Parathyroid adenoma (tissue), 2 donors: ENCODE measurements around the gene PROB1.
"Not testable (repeated sequence)": the region's sequence is repeated elsewhere in the genome, so short reads cannot be mapped to it uniquely, and the experiment has no call there.

Experiments
- H2AFZ ChIP-seq: fragments of 300-600 bp; sonication (generic); one replicate; pipeline ENCODE4 v1.7.0; 2017; ENCODE audit warnings: antibody characterized with exemption, mild to moderate bottlenecking
- H3K27ac ChIP-seq: fragments of 300-600 bp; sonication (generic); one replicate; pipeline ENCODE4 v1.7.0; 2017
- H3K27me3 ChIP-seq: fragments of 300-600 bp; sonication (generic); one replicate; pipeline ENCODE4 v1.7.0; 2017; ENCODE audit warnings: low read length; ENCODE audit not compliant: control insufficient read depth, insufficient read depth
- H3K36me3 ChIP-seq: fragments of 300-600 bp; sonication (generic); one replicate; pipeline ENCODE4 v1.7.0; 2017; ENCODE audit warnings: low read length; ENCODE audit not compliant: control insufficient read depth, insufficient read depth
- H3K4me1 ChIP-seq: fragments of 300-600 bp; sonication (generic); one replicate; pipeline ENCODE4 v1.7.0; 2017; ENCODE audit warnings: control low read depth
- H3K4me2 ChIP-seq: fragments of 300-600 bp; sonication (generic); one replicate; pipeline ENCODE4 v1.7.0; 2017; ENCODE audit warnings: low read length
- H3K4me3 ChIP-seq: fragments of 300-600 bp; sonication (generic); one replicate; pipeline ENCODE4 v1.7.0; 2017; ENCODE audit warnings: low read depth, low read length
- H3K79me2 ChIP-seq: fragments of 300-600 bp; sonication (generic); one replicate; pipeline ENCODE4 v1.7.0; 2017; ENCODE audit warnings: control low read depth
- H3K9ac ChIP-seq: fragments of 300-600 bp; sonication (generic); one replicate; pipeline ENCODE4 v1.7.0; 2017; ENCODE audit warnings: mild to moderate bottlenecking
- H3K9me3 ChIP-seq: fragments of 300-600 bp; sonication (generic); one replicate; pipeline ENCODE4 v1.7.0; 2017; ENCODE audit warnings: low read length; ENCODE audit not compliant: control insufficient read depth
- TF ChIP-seq, protein P1 (sequence below): fragments of 300-600 bp; sonication (generic); IDR thresholded peaks from one replicate; pipeline ENCODE4 v1.7.0; 2017; ENCODE audit warnings: antibody characterized with exemption, mild to moderate bottlenecking
- donor health status: primary hyperparathyroidism.

PROB1 gene

DNA sequence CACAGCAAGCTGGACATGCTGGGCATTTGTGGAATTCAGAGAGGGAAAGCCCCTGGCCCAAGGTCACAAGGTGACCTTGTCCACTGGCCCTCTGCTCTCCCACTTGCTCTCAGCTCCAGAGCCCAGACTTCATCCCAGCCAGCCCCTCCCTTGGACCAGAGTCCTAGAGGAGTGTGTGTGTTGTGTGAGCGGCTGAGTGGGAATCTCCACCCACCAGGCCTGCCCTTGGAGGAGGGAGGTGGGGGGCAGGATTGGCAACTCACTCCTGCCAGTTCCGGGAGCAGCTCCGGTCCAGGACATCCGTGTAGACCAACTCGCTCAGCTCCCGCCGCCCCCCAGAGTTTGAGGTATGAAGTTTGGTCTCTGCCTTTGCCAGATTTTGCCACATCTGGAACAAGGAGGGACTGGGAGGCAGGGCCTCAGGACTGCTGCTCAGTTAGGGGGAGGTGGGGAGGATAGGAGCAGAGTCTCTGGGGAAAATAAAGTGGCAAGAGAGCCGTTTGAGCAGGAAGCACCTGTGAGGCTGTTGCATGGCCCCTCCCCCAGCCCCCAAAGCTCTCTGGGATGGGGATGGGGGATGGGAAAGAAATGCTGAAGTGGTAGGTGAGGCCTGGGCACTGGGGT is 6.6 kb downstream of the PROB1 start:
- H3K9me3 ChIP-seq = no peaks in the 10 kb centered on the region
- H3K79me2 ChIP-seq = no peaks in the 10 kb centered on the region
- H3K36me3 ChIP-seq = no peaks in the 10 kb centered on the region
- H3K4me1 ChIP-seq = peaks cover 10% of the 10 kb centered on the region
- H3K4me2 ChIP-seq = no peak overlapping the region
- H3K4me3 ChIP-seq = no peak overlapping the region
- H3K27me3 ChIP-seq = no peaks in the 10 kb centered on the region
- peak overlapping the region; percentile 14 for H2AFZ ChIP-seq
- TF ChIP-seq, protein P1, sequence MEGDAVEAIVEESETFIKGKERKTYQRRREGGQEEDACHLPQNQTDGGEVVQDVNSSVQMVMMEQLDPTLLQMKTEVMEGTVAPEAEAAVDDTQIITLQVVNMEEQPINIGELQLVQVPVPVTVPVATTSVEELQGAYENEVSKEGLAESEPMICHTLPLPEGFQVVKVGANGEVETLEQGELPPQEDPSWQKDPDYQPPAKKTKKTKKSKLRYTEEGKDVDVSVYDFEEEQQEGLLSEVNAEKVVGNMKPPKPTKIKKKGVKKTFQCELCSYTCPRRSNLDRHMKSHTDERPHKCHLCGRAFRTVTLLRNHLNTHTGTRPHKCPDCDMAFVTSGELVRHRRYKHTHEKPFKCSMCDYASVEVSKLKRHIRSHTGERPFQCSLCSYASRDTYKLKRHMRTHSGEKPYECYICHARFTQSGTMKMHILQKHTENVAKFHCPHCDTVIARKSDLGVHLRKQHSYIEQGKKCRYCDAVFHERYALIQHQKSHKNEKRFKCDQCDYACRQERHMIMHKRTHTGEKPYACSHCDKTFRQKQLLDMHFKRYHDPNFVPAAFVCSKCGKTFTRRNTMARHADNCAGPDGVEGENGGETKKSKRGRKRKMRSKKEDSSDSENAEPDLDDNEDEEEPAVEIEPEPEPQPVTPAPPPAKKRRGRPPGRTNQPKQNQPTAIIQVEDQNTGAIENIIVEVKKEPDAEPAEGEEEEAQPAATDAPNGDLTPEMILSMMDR = no peak
- H3K9ac ChIP-seq = no peak overlapping the region
- H3K27ac ChIP-seq = no peak overlapping the region

DNA sequence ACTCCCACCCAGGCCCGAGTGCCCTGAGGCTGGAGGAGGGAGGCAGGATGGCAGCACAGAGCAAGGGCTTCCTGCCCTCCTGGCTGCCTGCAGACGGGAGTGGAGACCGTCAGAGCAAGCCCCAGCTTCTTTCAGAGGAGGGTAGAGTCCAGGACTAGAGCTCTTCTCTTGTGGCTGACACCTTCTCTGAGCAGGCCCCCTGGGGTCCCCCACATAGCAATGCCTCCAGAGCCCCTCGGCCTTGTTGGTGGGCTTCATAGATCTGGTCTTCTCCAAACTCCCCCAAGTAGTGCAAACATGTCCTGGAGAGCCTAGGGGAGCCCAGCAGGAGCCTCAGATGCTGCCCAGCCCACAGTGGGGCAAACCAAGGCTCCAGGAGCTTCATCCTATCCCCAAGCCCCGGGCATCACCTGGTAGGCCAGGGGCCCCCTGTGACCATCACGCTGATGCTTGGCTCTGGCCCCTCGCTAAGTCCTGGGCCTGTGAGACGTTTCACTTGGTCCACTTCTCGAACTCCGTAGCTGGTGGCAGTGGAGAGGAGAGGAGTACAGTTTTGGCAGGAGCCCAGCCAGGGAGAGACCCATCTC is 7.2 kb downstream of the PROB1 start:
- Histone ChIP-seq H3K36me3 (no peaks in the 10 kb centered on the region), H3K27me3 (no peaks in the 10 kb centered on the region), H3K27ac (no peak overlapping the region), H3K4me1 (peaks cover 13% of the 10 kb centered on the region), H3K4me2 (no peak overlapping the region), H3K9ac (no peak overlapping the region), H3K9me3 (no peaks in the 10 kb centered on the region), H2AFZ (no peak overlapping the region), H3K4me3 (no peak overlapping the region), H3K79me2 (no peaks in the 10 kb centered on the region)
- TF ChIP-seq, protein P1 = no peak

DNA sequence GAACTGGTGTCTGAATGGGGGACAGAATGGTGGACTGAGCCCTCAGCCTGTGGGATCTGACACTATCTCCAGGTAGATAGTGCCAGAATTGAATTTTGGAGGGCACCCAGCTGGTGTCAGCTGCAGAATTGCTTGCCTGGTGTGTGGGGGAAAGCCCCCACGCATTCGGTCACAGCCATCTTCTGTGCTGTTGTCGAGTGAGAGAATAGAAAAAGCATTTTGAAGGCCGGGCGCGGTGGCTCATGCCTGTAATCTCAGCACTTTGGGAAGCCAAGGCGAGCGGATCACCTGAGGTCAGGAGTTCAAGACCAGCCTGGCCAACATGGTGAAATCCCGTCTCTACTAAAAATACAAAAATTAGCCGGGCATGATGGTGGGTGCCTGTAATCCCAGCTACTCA is 7.9 kb downstream of the PROB1 start:
- H3K4me3 ChIP-seq, H3K9ac ChIP-seq, H3K79me2 ChIP-seq, H3K36me3 ChIP-seq, H3K4me2 ChIP-seq, H3K27ac ChIP-seq, H3K27me3 ChIP-seq, H3K9me3 ChIP-seq, H2AFZ ChIP-seq: not testable (repeated sequence)
- H3K4me1 ChIP-seq = peaks cover 20% of the 10 kb centered on the region

DNA sequence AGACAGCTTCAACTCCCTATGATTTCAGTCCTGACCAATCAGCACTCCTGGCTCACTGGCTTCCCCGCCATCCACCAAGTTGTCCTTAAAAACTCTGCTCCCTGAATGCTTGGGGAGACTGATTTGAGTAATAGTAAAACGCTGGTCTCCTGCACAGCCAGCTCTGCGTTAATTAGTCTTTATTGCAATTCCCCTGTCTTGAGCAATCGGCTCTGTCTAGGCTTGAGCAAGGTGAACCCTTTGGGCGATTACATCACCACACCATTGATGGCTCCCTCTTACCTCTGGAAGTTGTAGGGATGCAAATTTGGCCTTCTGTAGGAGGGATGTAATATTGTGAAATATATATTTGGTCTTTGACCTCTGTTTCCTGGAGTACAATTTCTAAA is 8.9 kb downstream of the PROB1 start:
- Histone ChIP-seq H3K36me3 (no peaks in the 10 kb centered on the region), H3K9ac (no peak overlapping the region), H3K4me2 (no peak overlapping the region), H3K79me2 (no peaks in the 10 kb centered on the region), H2AFZ (no peak overlapping the region), H3K4me1 (peaks cover 23% of the 10 kb centered on the region), H3K27me3 (no peaks in the 10 kb centered on the region), H3K27ac (no peak overlapping the region), H3K9me3 (no peaks in the 10 kb centered on the region), H3K4me3 (no peak overlapping the region)
- TF ChIP-seq, protein P1 = no peak

DNA sequence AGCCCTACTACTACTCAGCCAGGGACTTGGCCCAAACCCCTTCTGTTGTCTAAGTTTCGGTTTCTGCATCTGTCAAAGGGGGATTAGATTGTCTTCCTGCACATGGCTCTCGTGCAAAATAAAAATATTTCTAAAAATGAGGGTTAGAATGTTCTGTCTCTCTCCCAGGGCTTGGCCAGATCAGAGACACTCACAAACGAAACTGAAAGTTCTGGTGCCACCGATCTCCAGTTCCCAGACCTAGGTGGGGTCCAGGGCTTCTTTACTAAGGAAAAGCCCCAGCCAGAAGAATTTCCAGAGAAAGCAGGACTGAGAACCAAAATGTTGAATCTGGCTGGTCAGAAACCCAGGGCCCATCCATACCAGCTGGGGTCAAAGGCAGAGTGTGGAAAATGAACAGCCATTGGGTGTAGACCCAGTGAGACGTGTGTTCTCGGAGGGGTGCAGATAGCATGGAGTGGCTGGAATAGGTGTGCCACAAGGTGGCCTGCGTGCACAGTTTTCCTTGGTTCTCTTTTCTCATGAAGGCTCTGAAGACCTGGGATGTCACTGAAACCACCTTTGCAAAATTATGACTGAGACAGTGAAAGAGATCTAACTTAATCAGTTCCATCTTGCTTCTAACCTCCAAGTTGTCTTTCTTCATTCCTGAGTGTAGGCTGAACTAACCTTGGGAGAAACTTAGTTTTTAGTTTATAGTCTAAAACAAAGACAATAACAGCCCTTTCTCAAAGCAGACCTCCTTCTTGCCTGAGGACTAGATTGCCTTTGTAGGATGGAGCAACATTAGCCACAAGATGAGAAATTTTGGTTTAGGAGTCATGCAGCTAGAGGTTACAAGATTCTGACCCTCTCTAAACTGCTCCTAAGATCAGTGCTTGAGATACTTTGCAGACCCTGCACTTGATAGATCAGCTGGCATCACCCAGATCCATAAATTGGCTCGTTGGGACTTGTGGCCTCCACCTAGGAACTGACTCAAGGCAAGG is 9.5 kb downstream of the PROB1 start:
- Histone ChIP-seq H3K9ac (no peak overlapping the region), H3K79me2 (no peaks in the 10 kb centered on the region), H3K9me3 (no peaks in the 10 kb centered on the region), H3K4me3 (peak overlapping the region; percentile 30), H3K27me3 (no peaks in the 10 kb centered on the region), H3K27ac (no peak overlapping the region), H2AFZ (peak overlapping the region; percentile 73), H3K4me2 (peak overlapping the region; percentile 44), H3K36me3 (no peaks in the 10 kb centered on the region), H3K4me1 (peaks cover 23% of the 10 kb centered on the region)
- TF ChIP-seq, protein P1 = peak; percentile 46
